HG02763 (cell line): ENCODE results near the gene ZNF618.

Experiments
- ATAC-seq: cut with Tn5 transposase; IDR thresholded peaks from one replicate; pipeline ENCODE4 v1.9.1; 2021; ENCODE audit warnings: mild to moderate bottlenecking, moderate library complexity; ENCODE audit not compliant: unreplicated experiment

The ZNF618 gene

GRCh38 chr9:114092336-114092735, 216.2 kb downstream of the ZNF618 start:
- no peak for ATAC-seq

- no peak for ATAC-seq
Measured at GRCh38 chr9:114093031-114093471, 216.9 kb downstream of the ZNF618 start.

- no peak for ATAC-seq
Measured at GRCh38 chr9:114093761-114094505, 217.8 kb downstream of the ZNF618 start.

- ATAC-seq = no peak
Measured at GRCh38 chr9:114094971-114095370, 218.9 kb downstream of the ZNF618 start.

- ATAC-seq = no peak
Measured at GRCh38 chr9:114096041-114096511, 220.0 kb downstream of the ZNF618 start.

GRCh38 chr9:114096866-114097612, 220.9 kb downstream of the ZNF618 start:
- no peak for ATAC-seq

- ATAC-seq = no peak
Measured at GRCh38 chr9:114097613-114098020, 221.5 kb downstream of the ZNF618 start.

- ATAC-seq = no peak
Measured at GRCh38 chr9:114098021-114098935, 222.2 kb downstream of the ZNF618 start.

GRCh38 chr9:114098936-114099668, 223.0 kb downstream of the ZNF618 start, which contains the start of gene KIF12:
KIF12 (minus strand) TSS chr9:114099292; CDS start chr9:114099276, 16 bp downstream.
- ATAC-seq = no peak

- ATAC-seq = no peak
Measured at GRCh38 chr9:114099669-114100270, 223.7 kb downstream of the ZNF618 start.

GRCh38 chr9:114100536-114100935, 224.4 kb downstream of the ZNF618 start:
- no peak for ATAC-seq

- ATAC-seq = no peak
Measured at GRCh38 chr9:114102484-114102883, 226.4 kb downstream of the ZNF618 start.

GRCh38 chr9:114105236-114105635, 229.1 kb downstream of the ZNF618 start:
- no peak for ATAC-seq
